K562 (cell line): ENCODE measurements around the gene C6orf89. TPM values are rescaled to one million over a fixed set of nuclear protein-coding genes. Genes with fewer than 3 reads are reported as not detected.

Experiments
- EWSR1 ChIP-seq: fragments of 450-650 bp; IDR thresholded peaks from 2 replicates; pipeline ENCODE4 v1.6.1; 2018; ENCODE audit warnings: borderline replicate concordance, mild to moderate bottlenecking, low read depth, moderate library complexity; ENCODE audit not compliant: partially characterized antibody
- HIVEP1 ChIP-seq: fragments of 250-450 bp; sonication (Bioruptor Pico); IDR thresholded peaks from 2 replicates; pipeline ENCODE4 v1.4.0; 2020; ENCODE audit warnings: mild to moderate bottlenecking
- IRF9 ChIP-seq: fragments of 450-650 bp; IDR thresholded peaks from 2 replicates; pipeline ENCODE4 v1.6.1; 2016; ENCODE audit warnings: missing biosample characterization, missing genetic modification characterization
- KDM4B ChIP-seq, 2 experiments: fragments of 450-650 bp in 1 of 2; sonication (generic) in 1 of 2; IDR thresholded peaks; 2 replicates each; pipeline ENCODE4 v1.6.1; 2016 to 2017; ENCODE audit warnings: borderline replicate concordance in 2 of 2, antibody characterized with exemption in 1 of 2, low read depth in 1 of 2, mild to moderate bottlenecking in 1 of 2
- MYBL2 ChIP-seq, 2 experiments: fragments of 450-650 bp in 1 of 2; sonication (generic) in 1 of 2; formaldehyde crosslinking in 1 of 2; IDR thresholded peaks; 2 replicates each; pipeline versions ENCODE4 v1.6.1 to v1.8.1; 2017 to 2022; ENCODE audit warnings: borderline replicate concordance in 1 of 2, inconsistent platforms in 1 of 2, low read depth in 1 of 2, mild to moderate bottlenecking in 1 of 2, missing genetic modification reagents in 1 of 2, moderate library complexity in 1 of 2
- PREB ChIP-seq: sonication (generic); formaldehyde crosslinking; IDR thresholded peaks from 2 replicates; pipeline ENCODE4 v1.8.1; 2023; ENCODE audit warnings: mild to moderate bottlenecking, missing genetic modification reagents
- RAD51 ChIP-seq: fragments of 450-650 bp; IDR thresholded peaks from 2 replicates; pipeline ENCODE4 v1.7.1; 2016; ENCODE audit warnings: low read depth, mild to moderate bottlenecking, borderline replicate concordance
- RREB1 ChIP-seq: fragments of 250-450 bp; sonication (Bioruptor Pico); IDR thresholded peaks from 2 replicates; pipeline ENCODE4 v1.4.0; 2020
- TCF3 ChIP-seq: sonication (generic); formaldehyde crosslinking; IDR thresholded peaks from 2 replicates; pipeline ENCODE4 v1.4.0; 2020; ENCODE audit warnings: mild to moderate bottlenecking, missing genetic modification reagents
- polyA plus RNA-seq, 8 experiments: library from polyadenylated mRNA; depleted of rRNA in 4 of 8; stranded (reverse) in 5 of 8; unstranded in 3 of 8; fragments of >200 nt; fragmentation: Nextera tagmentation in 2 of 8; fragmentation: Illumina TruSeq in 1 of 8; extraction: Ambion mirVana in 2 of 8; extraction: Trizol in 1 of 8; gene quantifications; 2 replicates each; pipeline versions ENCODE4 v1.2.1 to v1.2.3, GENCODE V29; 2011 to 2014; ENCODE audit warnings: inconsistent platforms in 1 of 8, missing spikeins in 1 of 8
- total RNA-seq, 7 experiments: library from RNA; depleted of rRNA in 6 of 7; stranded (reverse); fragments of >200 nt in 6 of 7; fragmentation: Illumina TruSeq in 2 of 7; extraction: Trizol in 2 of 7; gene quantifications; 2 replicates each; pipeline versions ENCODE4 v1.2.1 to v1.2.3, GENCODE V29; 2011 to 2021; ENCODE audit warnings: low replicate concordance in 1 of 7
- TF ChIP-seq, protein P1 (sequence below): fragments of 450-650 bp; conservative IDR thresholded peaks from 2 replicates; pipeline ENCODE4 v1.6.1; 2016; ENCODE audit warnings: missing genetic modification characterization, low read depth, mild to moderate bottlenecking, control low read depth, missing compliant biosample characterization
- TF ChIP-seq, protein P2 (sequence below): fragments of 250-450 bp; sonication (Bioruptor Pico); IDR thresholded peaks from 2 replicates; pipeline ENCODE4 v1.5.0; 2020; ENCODE audit warnings: mild to moderate bottlenecking, borderline replicate concordance

C6orf89 gene
- total and polyA plus RNA-seq, 9 of the 15 experiments (the other 6 are each of a cell fraction or from before 2014, with no cell fraction given), result 35.2 to 111 (median 58.5) TPM

DNA sequence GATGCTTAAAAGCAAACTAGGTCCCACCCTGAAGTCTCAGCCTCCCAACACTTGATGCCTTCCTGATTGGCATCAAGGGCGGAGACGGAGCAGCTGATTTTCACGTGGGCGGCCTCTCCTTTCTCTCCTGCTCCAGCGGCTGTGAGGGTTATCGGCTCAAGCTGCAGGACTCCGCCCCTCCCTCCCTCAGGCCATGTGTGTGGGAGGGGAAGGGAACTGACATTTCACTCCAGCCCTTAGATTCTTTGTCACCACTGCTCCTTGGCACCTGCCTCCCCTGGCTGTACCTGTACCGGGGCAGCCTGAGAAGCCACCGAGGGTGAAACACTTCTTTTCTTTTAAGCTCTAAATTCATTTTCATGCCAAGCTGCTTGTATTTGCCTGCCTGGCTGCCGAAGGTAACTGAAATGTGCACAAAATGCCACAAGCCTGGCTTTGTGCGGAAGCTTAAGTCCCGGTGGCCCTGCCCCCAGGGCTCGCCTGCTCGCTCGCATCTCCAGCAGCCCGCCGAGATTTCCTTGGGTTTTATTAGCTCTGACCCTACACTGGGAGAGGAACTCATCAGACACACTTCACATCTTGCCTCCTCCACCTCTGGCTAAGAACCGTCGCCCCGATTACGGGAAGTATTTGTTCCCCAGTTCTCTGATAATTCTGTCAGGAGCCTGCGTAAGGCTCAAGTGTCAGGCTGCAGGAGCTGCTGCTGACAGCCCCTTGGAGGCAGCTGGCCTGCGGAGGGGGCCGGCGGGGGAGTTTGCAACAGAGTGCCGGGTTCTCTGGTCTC lies 36.9 kb upstream of the C6orf89 start (continued):
- no peak for TF ChIP-seq PREB (CRISPR knock-in tag)
- TF ChIP-seq IRF9 (tag), result no peak
- TF ChIP-seq, protein P1, sequence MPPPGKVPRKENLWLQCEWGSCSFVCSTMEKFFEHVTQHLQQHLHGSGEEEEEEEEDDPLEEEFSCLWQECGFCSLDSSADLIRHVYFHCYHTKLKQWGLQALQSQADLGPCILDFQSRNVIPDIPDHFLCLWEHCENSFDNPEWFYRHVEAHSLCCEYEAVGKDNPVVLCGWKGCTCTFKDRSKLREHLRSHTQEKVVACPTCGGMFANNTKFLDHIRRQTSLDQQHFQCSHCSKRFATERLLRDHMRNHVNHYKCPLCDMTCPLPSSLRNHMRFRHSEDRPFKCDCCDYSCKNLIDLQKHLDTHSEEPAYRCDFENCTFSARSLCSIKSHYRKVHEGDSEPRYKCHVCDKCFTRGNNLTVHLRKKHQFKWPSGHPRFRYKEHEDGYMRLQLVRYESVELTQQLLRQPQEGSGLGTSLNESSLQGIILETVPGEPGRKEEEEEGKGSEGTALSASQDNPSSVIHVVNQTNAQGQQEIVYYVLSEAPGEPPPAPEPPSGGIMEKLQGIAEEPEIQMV, result no peak
- no peak for TF ChIP-seq RREB1 (CRISPR knock-in tag)
- TF ChIP-seq TCF3 (CRISPR knock-in tag), result peak; percentile 80
- TF ChIP-seq RAD51, result peak; percentile 69
- TF ChIP-seq, protein P2, sequence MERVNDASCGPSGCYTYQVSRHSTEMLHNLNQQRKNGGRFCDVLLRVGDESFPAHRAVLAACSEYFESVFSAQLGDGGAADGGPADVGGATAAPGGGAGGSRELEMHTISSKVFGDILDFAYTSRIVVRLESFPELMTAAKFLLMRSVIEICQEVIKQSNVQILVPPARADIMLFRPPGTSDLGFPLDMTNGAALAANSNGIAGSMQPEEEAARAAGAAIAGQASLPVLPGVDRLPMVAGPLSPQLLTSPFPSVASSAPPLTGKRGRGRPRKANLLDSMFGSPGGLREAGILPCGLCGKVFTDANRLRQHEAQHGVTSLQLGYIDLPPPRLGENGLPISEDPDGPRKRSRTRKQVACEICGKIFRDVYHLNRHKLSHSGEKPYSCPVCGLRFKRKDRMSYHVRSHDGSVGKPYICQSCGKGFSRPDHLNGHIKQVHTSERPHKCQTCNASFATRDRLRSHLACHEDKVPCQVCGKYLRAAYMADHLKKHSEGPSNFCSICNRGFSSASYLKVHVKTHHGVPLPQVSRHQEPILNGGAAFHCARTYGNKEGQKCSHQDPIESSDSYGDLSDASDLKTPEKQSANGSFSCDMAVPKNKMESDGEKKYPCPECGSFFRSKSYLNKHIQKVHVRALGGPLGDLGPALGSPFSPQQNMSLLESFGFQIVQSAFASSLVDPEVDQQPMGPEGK (CRISPR knock-in tag), result no peak
- no peak for TF ChIP-seq MYBL2 (IDR thresholded peaks at IDR 0.05; ENCODE audit: low read depth)
- no peak for TF ChIP-seq MYBL2 (CRISPR knock-in tag; IDR thresholded peaks at IDR 0.05; ENCODE audit: borderline replicate concordance)
- TF ChIP-seq HIVEP1 (CRISPR knock-in tag), result no peak
- TF ChIP-seq KDM4B (IDR thresholded peaks at IDR 0.05; ENCODE audit: borderline replicate concordance in 2 of 2, low read depth in 1 of 2), result no peak
- TF ChIP-seq EWSR1, result no peak
